ENCODE results near the gene PHF12. TPM values are rescaled to one million over a fixed set of nuclear protein-coding genes. Genes with fewer than 3 reads are reported as not detected.

The PHF12 gene
- total RNA-seq, 3 donors from 2014 or later (not counting 1 experiment from before 2014, with no cell fraction given), result 163 to 177 (median 171) TPM

DNA sequence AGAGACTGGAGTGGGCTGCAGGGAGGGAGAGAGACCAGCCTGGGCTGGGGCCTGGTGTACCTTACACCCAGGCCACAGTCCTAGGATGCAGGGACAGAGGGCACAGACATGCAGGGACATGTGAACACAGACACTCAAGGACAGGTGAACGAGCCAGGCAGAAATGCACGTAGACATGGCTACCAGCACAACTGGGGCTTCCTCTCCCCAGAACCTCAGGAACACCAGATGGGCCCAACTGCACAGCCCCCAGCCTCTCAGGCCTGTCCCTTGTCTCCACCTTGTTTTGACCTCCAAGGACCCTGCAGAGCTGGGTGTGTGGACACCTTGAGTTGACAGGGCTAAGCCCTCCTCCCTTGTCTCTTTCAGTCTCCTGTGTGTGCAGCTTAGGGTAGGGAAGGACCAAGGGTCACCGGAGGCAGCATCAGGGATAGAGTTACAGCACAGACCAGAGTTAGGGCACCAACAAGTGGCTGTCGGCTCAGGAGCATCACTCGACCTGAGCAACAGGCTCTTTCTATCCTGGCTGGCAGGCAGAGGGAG is 45.3 kb upstream of the PHF12 start:
- WGBS (ENCODE audit: insufficient coverage), result 76% methylated on average over 5 of the region's 5 CpGs
- intact Hi-C loops (cut with micrococcal nuclease), result no loop called here
- no peak overlapping the region for H3K27ac Mint-ChIP-seq
- TF ChIP-seq, protein P1, sequence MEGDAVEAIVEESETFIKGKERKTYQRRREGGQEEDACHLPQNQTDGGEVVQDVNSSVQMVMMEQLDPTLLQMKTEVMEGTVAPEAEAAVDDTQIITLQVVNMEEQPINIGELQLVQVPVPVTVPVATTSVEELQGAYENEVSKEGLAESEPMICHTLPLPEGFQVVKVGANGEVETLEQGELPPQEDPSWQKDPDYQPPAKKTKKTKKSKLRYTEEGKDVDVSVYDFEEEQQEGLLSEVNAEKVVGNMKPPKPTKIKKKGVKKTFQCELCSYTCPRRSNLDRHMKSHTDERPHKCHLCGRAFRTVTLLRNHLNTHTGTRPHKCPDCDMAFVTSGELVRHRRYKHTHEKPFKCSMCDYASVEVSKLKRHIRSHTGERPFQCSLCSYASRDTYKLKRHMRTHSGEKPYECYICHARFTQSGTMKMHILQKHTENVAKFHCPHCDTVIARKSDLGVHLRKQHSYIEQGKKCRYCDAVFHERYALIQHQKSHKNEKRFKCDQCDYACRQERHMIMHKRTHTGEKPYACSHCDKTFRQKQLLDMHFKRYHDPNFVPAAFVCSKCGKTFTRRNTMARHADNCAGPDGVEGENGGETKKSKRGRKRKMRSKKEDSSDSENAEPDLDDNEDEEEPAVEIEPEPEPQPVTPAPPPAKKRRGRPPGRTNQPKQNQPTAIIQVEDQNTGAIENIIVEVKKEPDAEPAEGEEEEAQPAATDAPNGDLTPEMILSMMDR (IDR thresholded peaks at IDR 0.05), result no peak
- no peak overlapping the region for H3K4me3 ChIP-seq (ENCODE audit: low read length)
- H3K4me3 Mint-ChIP-seq, result no peak overlapping the region
- no peaks in the 10 kb centered on the region for H3K9me3 Mint-ChIP-seq
- H3K4me1 ChIP-seq (ENCODE audit: control insufficient read depth, insufficient read depth, low read length), result no peaks in the 10 kb centered on the region
- no peak overlapping the region for H3K27ac ChIP-seq (ENCODE audit: low read length)
- no peaks in the 10 kb centered on the region for H3K9me3 ChIP-seq (ENCODE audit: control insufficient read depth, insufficient read depth, low read length)
- DNase-seq, result no peak
- ATAC-seq, result no peak
- H3K36me3 ChIP-seq (ENCODE audit: control insufficient read depth, insufficient read depth, low read length), result no peaks in the 10 kb centered on the region
- H3K4me1 Mint-ChIP-seq, result no peaks in the 10 kb centered on the region
- H3K27me3 Mint-ChIP-seq (ENCODE audit: low read depth in 2 of 2), result peaks cover 0 to 3% of the 10 kb centered on the region in 2 donors
- peaks cover 3% of the 10 kb centered on the region for H3K27me3 ChIP-seq (ENCODE audit: control insufficient read depth, insufficient read depth, low read length)
- H3K36me3 Mint-ChIP-seq, result no peaks in the 10 kb centered on the region

DNA sequence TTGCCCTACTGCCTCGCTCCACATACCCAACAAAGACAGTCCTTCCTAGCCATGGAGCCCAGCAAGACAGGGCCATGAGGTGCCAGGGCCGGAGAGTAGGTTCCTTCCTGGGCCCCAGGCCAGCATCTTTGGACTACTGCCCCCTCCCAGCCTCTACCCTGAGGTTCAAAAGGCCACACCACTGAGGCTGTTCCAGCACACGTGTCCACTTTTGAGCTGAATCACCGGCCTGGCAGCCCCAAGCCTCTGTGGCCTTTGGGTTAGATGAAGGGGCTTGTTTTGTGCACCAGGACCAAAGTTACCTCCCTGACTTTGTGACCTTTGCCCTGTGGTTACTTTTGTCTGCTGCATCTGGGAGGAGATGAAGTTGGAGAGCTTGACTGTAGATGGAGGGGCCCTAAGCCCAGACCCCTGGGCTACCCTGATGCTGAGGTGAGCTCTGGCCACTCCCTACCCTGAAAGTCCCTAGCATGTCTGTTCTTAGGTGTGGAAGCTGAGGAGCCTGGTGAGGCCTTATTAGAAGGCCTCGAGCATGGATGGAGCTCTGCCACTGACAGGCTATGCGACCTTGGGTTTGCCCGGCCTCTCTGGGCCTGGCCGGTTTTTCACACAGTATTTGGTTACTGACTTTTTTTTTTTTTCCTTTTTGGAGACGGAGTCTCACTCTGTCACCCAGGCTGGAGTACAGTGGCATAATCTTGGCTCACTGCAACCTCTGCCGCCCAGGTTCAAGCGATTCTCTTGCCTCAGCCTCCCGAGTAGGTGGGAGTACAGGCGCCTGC is 42.5 kb upstream of the PHF12 start:
- Histone ChIP-seq H3K4me1 (ENCODE audit: control insufficient read depth, insufficient read depth, low read length) (no peaks in the 10 kb centered on the region), H3K27me3 (ENCODE audit: control insufficient read depth, insufficient read depth, low read length) (peaks cover 3% of the 10 kb centered on the region), H3K36me3 (ENCODE audit: control insufficient read depth, insufficient read depth, low read length) (no peaks in the 10 kb centered on the region), H3K27ac (ENCODE audit: low read length) (no peak overlapping the region), H3K9me3 (ENCODE audit: control insufficient read depth, insufficient read depth, low read length) (no peaks in the 10 kb centered on the region), H3K4me3 (ENCODE audit: low read length) (no peak overlapping the region)
- Mint-ChIP-seq H3K9me3 (no peaks in the 10 kb centered on the region), H3K4me3 (no peak overlapping the region), H3K27ac (no peak overlapping the region), H3K4me1 (no peaks in the 10 kb centered on the region), H3K36me3 (no peaks in the 10 kb centered on the region), H3K27me3 (ENCODE audit: low read depth in 2 of 2) (no peaks in the 10 kb centered on the region)
- TF ChIP-seq, protein P1 (IDR thresholded peaks at IDR 0.05), result no peak
- ATAC-seq, result no peak
- intact Hi-C loops (cut with micrococcal nuclease), result no loop called here
- 89% methylated on average over 13 of the region's 13 CpGs for WGBS (ENCODE audit: insufficient coverage)
- DNase-seq, result no peak

DNA sequence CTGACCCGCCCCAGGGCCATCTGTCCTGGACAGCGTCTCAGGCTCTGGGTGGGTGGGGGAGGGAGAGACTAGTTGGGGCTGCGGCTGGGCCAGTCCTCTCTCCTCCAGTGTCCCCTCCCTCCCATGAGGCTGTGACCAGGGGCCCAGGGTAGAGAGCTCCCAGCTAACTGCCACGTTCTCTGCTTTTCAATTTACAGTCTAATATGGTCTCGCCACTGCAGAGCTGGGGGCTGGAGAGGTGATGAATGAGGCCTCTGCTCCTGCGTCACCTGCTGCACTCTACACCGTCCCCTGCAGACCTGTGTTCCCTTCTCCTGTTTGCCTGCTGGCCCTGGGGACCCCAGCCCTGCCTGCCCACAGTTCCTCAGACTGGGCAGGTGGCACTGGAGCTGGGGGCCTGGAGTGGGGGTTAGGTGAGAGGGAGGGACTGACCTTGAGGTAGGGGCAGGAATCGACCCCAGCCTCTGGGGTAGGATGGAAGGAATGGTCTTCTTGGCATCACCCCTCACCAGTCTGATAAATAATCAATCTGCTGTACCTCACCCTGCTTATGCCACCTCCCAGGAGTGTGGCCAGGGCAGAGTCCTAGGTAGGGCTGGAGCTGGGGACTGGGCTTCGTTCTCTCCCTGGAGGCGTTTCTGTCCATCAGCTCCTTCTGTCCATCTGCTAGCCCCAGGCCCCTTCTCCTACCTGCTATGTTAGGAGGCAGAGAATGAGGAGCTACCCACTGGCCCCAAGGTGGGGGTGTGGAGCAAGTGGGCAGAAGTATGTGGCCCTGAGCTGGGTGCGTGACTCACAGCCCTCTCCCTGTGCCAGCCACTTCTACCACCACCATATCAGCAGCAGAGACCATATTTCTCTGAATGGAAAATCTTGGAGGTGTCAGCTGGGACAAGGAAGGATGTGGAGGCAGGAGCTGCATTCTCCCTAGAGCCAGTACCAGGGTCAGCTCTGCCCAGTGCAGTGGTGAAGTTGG is 41.6 kb upstream of the PHF12 start:
- TF ChIP-seq, protein P1 (IDR thresholded peaks at IDR 0.05), result no peak
- Histone ChIP-seq H3K36me3 (ENCODE audit: control insufficient read depth, insufficient read depth, low read length) (no peaks in the 10 kb centered on the region), H3K27ac (ENCODE audit: low read length) (no peak overlapping the region), H3K4me3 (ENCODE audit: low read length) (no peak overlapping the region), H3K9me3 (ENCODE audit: control insufficient read depth, insufficient read depth, low read length) (no peaks in the 10 kb centered on the region), H3K27me3 (ENCODE audit: control insufficient read depth, insufficient read depth, low read length) (no peaks in the 10 kb centered on the region), H3K4me1 (ENCODE audit: control insufficient read depth, insufficient read depth, low read length) (no peaks in the 10 kb centered on the region)
- H3K27me3 Mint-ChIP-seq (ENCODE audit: low read depth in 2 of 2), result no peaks in the 10 kb centered on the region
- H3K36me3 Mint-ChIP-seq, result no peaks in the 10 kb centered on the region
- no peak overlapping the region for H3K27ac Mint-ChIP-seq
- H3K4me3 Mint-ChIP-seq, result no peak overlapping the region
- 72% methylated on average over 7 of the region's 11 CpGs for WGBS (ENCODE audit: insufficient coverage)
- DNase-seq, result no peak
- ATAC-seq, result no peak
- H3K9me3 Mint-ChIP-seq, result no peaks in the 10 kb centered on the region
- intact Hi-C loops (cut with micrococcal nuclease), result no loop called here
- H3K4me1 Mint-ChIP-seq, result no peaks in the 10 kb centered on the region

Data from natural killer cell (primary cell).